Measurements from ENCODE around the gene DHX16. TPM values are rescaled to one million over a fixed set of nuclear protein-coding genes. Genes with fewer than 3 reads are reported as not detected.

The DHX16 gene
- total and polyA plus RNA-seq, 2 of the 8 experiments (the other 6 are each of a cell fraction or from before 2014, with no cell fraction given), result 27.4 to 44.4 TPM

- Histone ChIP-seq H3K23ac (ENCODE audit: insufficient read length) (no peak overlapping the region), H3K4me3 (ENCODE audit: extremely low read depth in 1 of 4, insufficient read depth in 2 of 4, low read depth in 3 of 4, low read length in 4 of 4) (no peak overlapping the region), H3K4me2 (ENCODE audit: insufficient read depth in 1 of 2, low read depth in 2 of 2, low read length in 2 of 2) (no peak overlapping the region), H4K8ac (ENCODE audit: extremely low read depth, insufficient read depth, low read length) (no peak overlapping the region), H2BK12ac (ENCODE audit: low read depth, low read length) (no peak overlapping the region), H2BK15ac (ENCODE audit: low read length) (no peak overlapping the region), H3K4ac (replicated peaks; ENCODE audit: insufficient read length, low read depth, low read length) (no peak overlapping the region), H3K56ac (replicated peaks; ENCODE audit: insufficient read length, low read depth, low read length) (no peak overlapping the region), H2AK5ac (ENCODE audit: low read depth, low read length) (no peak overlapping the region), H4K20me1 (replicated peaks in 1 of 2; ENCODE audit: control insufficient read depth in 1 of 2, insufficient read depth in 2 of 2, low read length in 2 of 2) (no peaks in the 10 kb centered on the region), H2BK20ac (ENCODE audit: low read length) (no peak overlapping the region), H3K4me1 (replicated peaks in 1 of 4; ENCODE audit: control insufficient read depth in 3 of 4, insufficient read depth in 4 of 4, low read length in 3 of 4) (peaks cover 0 to under 1% (median 0%) of the 10 kb centered on the region in 4 experiments; a peak in 1 of 7 replicates), H3K9ac (replicated peaks in 1 of 4; ENCODE audit: extremely low read depth in 1 of 4, low read depth in 3 of 4, low read length in 3 of 4) (no peak overlapping the region), H3K79me2 (ENCODE audit: control insufficient read depth in 1 of 2, insufficient read depth in 2 of 2, low read length in 2 of 2) (no peaks in the 10 kb centered on the region), H3K27ac (ENCODE audit: low read depth, low read length) (no peak overlapping the region), H3K14ac (ENCODE audit: insufficient read length) (no peak overlapping the region), H3K23me2 (ENCODE audit: low read depth, low read length) (no peaks in the 10 kb centered on the region), H3K79me1 (ENCODE audit: low read depth, low read length) (no peaks in the 10 kb centered on the region), H3K18ac (ENCODE audit: extremely low read depth, low read length) (no peak overlapping the region), H3K27me3 (replicated peaks in 1 of 4; ENCODE audit: control insufficient read depth in 3 of 4, extremely low read depth in 1 of 4, insufficient read depth in 3 of 4, low read length in 3 of 4) (no peaks in the 10 kb centered on the region), H2BK120ac (replicated peaks; ENCODE audit: low read depth, low read length) (no peak overlapping the region), H4K91ac (replicated peaks; ENCODE audit: insufficient read length, low read length) (no peak overlapping the region), H2AFZ (ENCODE audit: low read length) (no peak overlapping the region), H2BK5ac (ENCODE audit: low read depth, low read length) (no peak overlapping the region), H4K5ac (ENCODE audit: insufficient read length, low read depth, low read length) (no peak overlapping the region), H3K9me3 (ENCODE audit: insufficient read depth in 2 of 2, low read depth in 1 of 2, low read length in 1 of 2) (no peaks in the 10 kb centered on the region), H3K36me3 (ENCODE audit: control insufficient read depth in 2 of 4, insufficient read depth in 4 of 4, low read length in 3 of 4) (peaks cover 0 to 13% (median 3%) of the 10 kb centered on the region in 4 experiments; a peak in 4 of 8 replicates)
- no peak for DNase-seq (ENCODE audit: low read depth in 1 of 2, low spot score in 2 of 2)
- WGBS, 2 experiments (ENCODE audit: extremely low coverage in 1 of 2, insufficient coverage in 1 of 2, insufficient read length in 1 of 2, insufficient replicate concordance in 2 of 2, low coverage in 1 of 2, low lambda C conversion rate in 2 of 2, missing lambda C conversion rate in 1 of 2), result 84% methylated on average over 5 of the region's 5 CpGs; no CpG with 5 or more reads in 1 of the 2 experiments
- POLR2A ChIA-PET (ENCODE audit: partially characterized antibody), result interaction anchor here (0.6 to 26.7 kb wide), 6 partner anchors 9 to 131 kb away, joined by 3 to 732 read pairs (median 6); partner anchors contain the start of genes MDC1, MRPS18B and TUBB
- CTCF ChIA-PET (ENCODE audit: partially characterized antibody), result interaction anchor here (0.6 to 2.1 kb wide), 4 partner anchors 11 to 24 kb away, joined by 3 to 10 read pairs (median 4); partner anchors contain the start of gene DHX16
- no peak for FAIRE-seq
- TF ChIP-seq GABPA (IDR thresholded peaks at IDR 0.05; ENCODE audit: borderline replicate concordance, insufficient read depth, low read length) (no peak), NRF1 (IDR thresholded peaks at IDR 0.05; ENCODE audit: low read depth, low read length) (no peak), SIRT6 (IDR thresholded peaks at IDR 0.05; ENCODE audit: low read length) (no peak), MAFK (IDR thresholded peaks at IDR 0.05; ENCODE audit: low read depth, low read length) (no peak), RNF2 (IDR thresholded peaks at IDR 0.05; ENCODE audit: borderline replicate concordance, low read depth, low read length, missing control alignments, poor library complexity, severe bottlenecking) (no peak), POLR2AphosphoS5 (IDR thresholded peaks at IDR 0.05; ENCODE audit: low read depth, low read length) (no peak), CTBP2 (IDR thresholded peaks at IDR 0.05; ENCODE audit: borderline replicate concordance, insufficient read depth, insufficient read length, low read length) (no peak), E2F6 (IDR thresholded peaks at IDR 0.05) (no peak), CTCF (IDR thresholded peaks at IDR 0.05; ENCODE audit: control extremely low read depth in 1 of 3, insufficient read depth in 1 of 3, low read depth in 1 of 3, low read length in 3 of 3) (no peak), YY1 (IDR thresholded peaks at IDR 0.05; ENCODE audit: low read depth, low read length) (no peak)
These were observed 23.6 kb upstream of the DHX16 start for GRCh38 chr6:30696432-30696831.

All from H1 (cell line).